ENCODE results near the gene EDIL3. TPM values are rescaled to one million over a fixed set of nuclear protein-coding genes. Genes with fewer than 3 reads are reported as not detected.

Gene EDIL3
- total and polyA plus RNA-seq, 2 donors (not counting 1 experiment from before 2014, with no cell fraction given), result not detected

GRCh38 chr5:83987513-83988292 is 397.0 kb downstream of the EDIL3 start:
- intact Hi-C loops (cut with micrococcal nuclease), result no loop called here
- no peak for ATAC-seq (ENCODE audit: low read depth)
- Histone ChIP-seq H4K20me1 (ENCODE audit: control insufficient read depth, insufficient read depth, low read length, poor library complexity, severe bottlenecking) (no peaks in the 10 kb centered on the region), H3K79me2 (ENCODE audit: control insufficient read depth, insufficient read depth, low read length) (no peaks in the 10 kb centered on the region), H3K4me1 (ENCODE audit: control insufficient read depth in 2 of 2, insufficient read depth in 2 of 2, low read length in 2 of 2) (no peaks in the 10 kb centered on the region), H3K9me3 (ENCODE audit: control extremely low read depth in 1 of 3, control insufficient read depth in 2 of 3, insufficient read depth in 1 of 3, low read length in 2 of 3) (no peaks in the 10 kb centered on the region), H3K36me3 (replicated peaks in 1 of 2; ENCODE audit: control extremely low read depth in 1 of 2, control insufficient read depth in 1 of 2, extremely low read depth in 1 of 2, insufficient read depth in 2 of 2, low read length in 1 of 2) (no peaks in the 10 kb centered on the region), H3K27me3 (replicated peaks in 1 of 4; ENCODE audit: control extremely low read depth in 1 of 4, control insufficient read depth in 3 of 4, insufficient read depth in 4 of 4, low read length in 3 of 4) (no peaks in the 10 kb centered on the region), H3K4me3 (ENCODE audit: control extremely low read depth in 1 of 5, extremely low read depth in 1 of 5, insufficient read depth in 1 of 5, low read depth in 2 of 5, low read length in 4 of 5) (no peak overlapping the region), H3K4me2 (replicated peaks; ENCODE audit: low read depth, low read length, poor library complexity, severe bottlenecking) (no peak overlapping the region), H2AFZ (ENCODE audit: insufficient read depth, low read depth, low read length, poor library complexity, severe bottlenecking) (no peak overlapping the region), H3K27ac (ENCODE audit: low read length in 2 of 2) (no peak overlapping the region), H3K9ac (ENCODE audit: low read length) (no peak overlapping the region)
- H3K27ac Mint-ChIP-seq, result no peak overlapping the region
- TF ChIP-seq EZH2 (IDR thresholded peaks at IDR 0.05; ENCODE audit: borderline replicate concordance, insufficient read depth, low read depth, low read length, poor library complexity, severe bottlenecking), result no peak
- TF ChIP-seq CTCF (IDR thresholded peaks at IDR 0.05), result no peak
- H3K27me3 Mint-ChIP-seq, result no peaks in the 10 kb centered on the region
- H3K9me3 Mint-ChIP-seq (ENCODE audit: insufficient read depth), result no peaks in the 10 kb centered on the region
- H3K4me1 Mint-ChIP-seq, result no peaks in the 10 kb centered on the region
- ChIA-PET POLR2A (no interaction called here), CTCF (no interaction called here)
- WGBS (ENCODE audit: insufficient coverage), result 80% methylated on average over 1 of the region's 4 CpGs
- H3K4me3 Mint-ChIP-seq, result no peak overlapping the region
- no peak for DNase-seq

GRCh38 chr5:83983852-83984251 is 400.8 kb downstream of the EDIL3 start:
- intact Hi-C loops (cut with micrococcal nuclease), result no loop called here
- Histone ChIP-seq H3K36me3 (replicated peaks in 1 of 2; ENCODE audit: control extremely low read depth in 1 of 2, control insufficient read depth in 1 of 2, extremely low read depth in 1 of 2, insufficient read depth in 2 of 2, low read length in 1 of 2) (no peaks in the 10 kb centered on the region), H3K9ac (ENCODE audit: low read length) (no peak overlapping the region), H3K9me3 (ENCODE audit: control extremely low read depth in 1 of 3, control insufficient read depth in 2 of 3, insufficient read depth in 1 of 3, low read length in 2 of 3) (no peaks in the 10 kb centered on the region), H3K4me1 (ENCODE audit: control insufficient read depth in 2 of 2, insufficient read depth in 2 of 2, low read length in 2 of 2) (no peaks in the 10 kb centered on the region), H3K79me2 (ENCODE audit: control insufficient read depth, insufficient read depth, low read length) (no peaks in the 10 kb centered on the region), H2AFZ (ENCODE audit: insufficient read depth, low read depth, low read length, poor library complexity, severe bottlenecking) (no peak overlapping the region), H3K4me3 (ENCODE audit: control extremely low read depth in 1 of 5, extremely low read depth in 1 of 5, insufficient read depth in 1 of 5, low read depth in 2 of 5, low read length in 4 of 5) (no peak overlapping the region), H3K4me2 (replicated peaks; ENCODE audit: low read depth, low read length, poor library complexity, severe bottlenecking) (no peak overlapping the region), H4K20me1 (ENCODE audit: control insufficient read depth, insufficient read depth, low read length, poor library complexity, severe bottlenecking) (no peaks in the 10 kb centered on the region), H3K27me3 (replicated peaks in 1 of 4; ENCODE audit: control extremely low read depth in 1 of 4, control insufficient read depth in 3 of 4, insufficient read depth in 4 of 4, low read length in 3 of 4) (no peaks in the 10 kb centered on the region), H3K27ac (ENCODE audit: low read length in 2 of 2) (no peak overlapping the region)
- ChIA-PET POLR2A (no interaction called here), CTCF (no interaction called here)
- TF ChIP-seq CTCF (IDR thresholded peaks at IDR 0.05), result no peak
- TF ChIP-seq EZH2 (IDR thresholded peaks at IDR 0.05; ENCODE audit: borderline replicate concordance, insufficient read depth, low read depth, low read length, poor library complexity, severe bottlenecking), result no peak
- no peak for DNase-seq
- no peak for ATAC-seq (ENCODE audit: low read depth)
- WGBS (ENCODE audit: insufficient coverage), result 84% methylated on average over 3 of the region's 4 CpGs
- H3K27ac Mint-ChIP-seq, result no peak overlapping the region
- H3K4me1 Mint-ChIP-seq, result no peaks in the 10 kb centered on the region
- no peak overlapping the region for H3K4me3 Mint-ChIP-seq
- H3K27me3 Mint-ChIP-seq, result no peaks in the 10 kb centered on the region
- no peaks in the 10 kb centered on the region for H3K9me3 Mint-ChIP-seq (ENCODE audit: insufficient read depth)

Measured in B cell (primary cell).